ENCODE results near the gene TNFRSF13B.
"Not testable (repeated sequence)": the region's sequence is repeated elsewhere in the genome, so short reads cannot be mapped to it uniquely, and the experiment has no call there.

GRCh38 chr17:17016199-17017197 is 44.6 kb upstream of the TNFRSF13B start:
- not testable (repeated sequence) for TF ChIP-seq EZH2 (IDR thresholded peaks at IDR 0.05); POLR2AphosphoS5 (IDR thresholded peaks at IDR 0.05; ENCODE audit: borderline replicate concordance, low read depth, low read length)
